ENCODE results near the gene MST1R.

The MST1R gene

DNA sequence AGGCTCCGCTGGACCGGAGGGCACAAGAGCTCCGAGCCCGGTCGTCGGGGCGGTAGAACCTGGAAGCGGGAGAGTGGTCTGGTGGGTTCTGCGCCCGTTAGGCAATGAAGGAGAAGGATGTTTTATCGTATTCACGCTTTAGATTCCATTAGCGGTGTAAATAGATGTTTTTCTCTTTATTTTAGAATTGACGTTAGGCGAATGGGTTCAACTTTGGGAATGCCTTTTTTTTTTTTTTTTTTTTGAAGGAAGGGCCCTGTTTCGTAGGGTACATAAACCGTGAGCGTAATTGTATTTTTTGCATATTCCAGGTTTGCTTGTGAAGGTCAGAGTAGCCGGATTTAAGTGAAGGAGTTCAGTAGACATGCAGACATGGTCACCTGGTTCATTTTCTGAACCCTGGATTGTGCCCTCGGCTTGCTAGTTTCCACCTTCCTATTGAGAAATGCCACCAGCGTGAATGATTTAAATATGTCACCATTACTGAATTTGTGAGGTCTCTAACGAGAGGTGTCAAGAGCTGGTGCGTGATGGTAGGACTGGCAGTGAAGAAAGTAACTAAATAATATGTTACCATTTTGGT is 37.1 kb upstream of the MST1R start:
- TF ChIP-seq GLIS3 (CRISPR knock-in tag; IDR thresholded peaks at IDR 0.05): no peak
- TF ChIP-seq ZNF565 (CRISPR knock-in tag; conservative IDR thresholded peaks at IDR 0.05; ENCODE audit: low read depth): no peak
- no peak for TF ChIP-seq ARNTL (CRISPR knock-in tag; IDR thresholded peaks at IDR 0.05; ENCODE audit: borderline replicate concordance, low read depth)
- TF ChIP-seq OSR1 (CRISPR knock-in tag; IDR thresholded peaks at IDR 0.05): no peak
- TF ChIP-seq TSHZ2 (CRISPR knock-in tag; IDR thresholded peaks at IDR 0.05): no peak
- no peak for TF ChIP-seq CSDC2 (CRISPR knock-in tag; IDR thresholded peaks at IDR 0.05)
- TF ChIP-seq ZFP30 (CRISPR knock-in tag; IDR thresholded peaks at IDR 0.05): no peak
- no peak for TF ChIP-seq SNAI2 (CRISPR knock-in tag; IDR thresholded peaks at IDR 0.05)
- no peak for TF ChIP-seq ZFP3 (CRISPR knock-in tag; IDR thresholded peaks at IDR 0.05)
- no peak for TF ChIP-seq BACH2 (CRISPR knock-in tag; IDR thresholded peaks at IDR 0.05; ENCODE audit: borderline replicate concordance)
- no peak for TF ChIP-seq ZNF8 (CRISPR knock-in tag; IDR thresholded peaks at IDR 0.05)
- no peak for TF ChIP-seq TOX (CRISPR knock-in tag; IDR thresholded peaks at IDR 0.05; ENCODE audit: borderline replicate concordance)
- TF ChIP-seq TCF4 (CRISPR knock-in tag; IDR thresholded peaks at IDR 0.05; ENCODE audit: borderline replicate concordance): no peak
- no peak for TF ChIP-seq ISL1 (CRISPR knock-in tag; IDR thresholded peaks at IDR 0.05)
- no peak for TF ChIP-seq CREB5 (CRISPR knock-in tag; IDR thresholded peaks at IDR 0.05; ENCODE audit: low read depth)
- no peak for TF ChIP-seq RARB (CRISPR knock-in tag; IDR thresholded peaks at IDR 0.05)
- TF ChIP-seq CSRNP3 (CRISPR knock-in tag; IDR thresholded peaks at IDR 0.05): no peak
- no peak for TF ChIP-seq ZC3H10 (CRISPR knock-in tag; IDR thresholded peaks at IDR 0.05)
- no peak for ATAC-seq

- no peak for TF ChIP-seq ZFP30 (CRISPR knock-in tag; IDR thresholded peaks at IDR 0.05)
- TF ChIP-seq POU6F1 (CRISPR knock-in tag; IDR thresholded peaks at IDR 0.05; ENCODE audit: borderline replicate concordance, low read depth): no peak
- TF ChIP-seq TCF4 (CRISPR knock-in tag; IDR thresholded peaks at IDR 0.05; ENCODE audit: borderline replicate concordance): no peak
- TF ChIP-seq TSHZ2 (CRISPR knock-in tag; IDR thresholded peaks at IDR 0.05): 0 out of 2 replicates have a peak, but pooled peaks have one; percentile 55
- TF ChIP-seq ARNTL (CRISPR knock-in tag; IDR thresholded peaks at IDR 0.05; ENCODE audit: borderline replicate concordance, low read depth): no peak
- TF ChIP-seq RARB (CRISPR knock-in tag; IDR thresholded peaks at IDR 0.05): peak; percentile 29; the same call in 1 of the 2 replicates
- TF ChIP-seq SNAI2 (CRISPR knock-in tag; IDR thresholded peaks at IDR 0.05): no peak
- no peak for TF ChIP-seq CREB5 (CRISPR knock-in tag; IDR thresholded peaks at IDR 0.05; ENCODE audit: low read depth)
- no peak for TF ChIP-seq ESRRG (CRISPR knock-in tag; IDR thresholded peaks at IDR 0.05)
- TF ChIP-seq TOX (CRISPR knock-in tag; IDR thresholded peaks at IDR 0.05; ENCODE audit: borderline replicate concordance): no peak
- TF ChIP-seq CSDC2 (CRISPR knock-in tag; IDR thresholded peaks at IDR 0.05): no peak
- TF ChIP-seq, protein P1, sequence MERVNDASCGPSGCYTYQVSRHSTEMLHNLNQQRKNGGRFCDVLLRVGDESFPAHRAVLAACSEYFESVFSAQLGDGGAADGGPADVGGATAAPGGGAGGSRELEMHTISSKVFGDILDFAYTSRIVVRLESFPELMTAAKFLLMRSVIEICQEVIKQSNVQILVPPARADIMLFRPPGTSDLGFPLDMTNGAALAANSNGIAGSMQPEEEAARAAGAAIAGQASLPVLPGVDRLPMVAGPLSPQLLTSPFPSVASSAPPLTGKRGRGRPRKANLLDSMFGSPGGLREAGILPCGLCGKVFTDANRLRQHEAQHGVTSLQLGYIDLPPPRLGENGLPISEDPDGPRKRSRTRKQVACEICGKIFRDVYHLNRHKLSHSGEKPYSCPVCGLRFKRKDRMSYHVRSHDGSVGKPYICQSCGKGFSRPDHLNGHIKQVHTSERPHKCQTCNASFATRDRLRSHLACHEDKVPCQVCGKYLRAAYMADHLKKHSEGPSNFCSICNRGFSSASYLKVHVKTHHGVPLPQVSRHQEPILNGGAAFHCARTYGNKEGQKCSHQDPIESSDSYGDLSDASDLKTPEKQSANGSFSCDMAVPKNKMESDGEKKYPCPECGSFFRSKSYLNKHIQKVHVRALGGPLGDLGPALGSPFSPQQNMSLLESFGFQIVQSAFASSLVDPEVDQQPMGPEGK (CRISPR knock-in tag; IDR thresholded peaks at IDR 0.05; ENCODE audit: borderline replicate concordance): no peak
- TF ChIP-seq GLIS3 (CRISPR knock-in tag; IDR thresholded peaks at IDR 0.05): peak; percentile 70; the same call in 1 of the 2 replicates
- no peak for TF ChIP-seq ZC3H10 (CRISPR knock-in tag; IDR thresholded peaks at IDR 0.05)
- no peak for TF ChIP-seq BACH2 (CRISPR knock-in tag; IDR thresholded peaks at IDR 0.05; ENCODE audit: borderline replicate concordance)
- ATAC-seq: peak; percentile 98
These were observed 36.4 kb upstream of the MST1R start, which contains the start of gene RBM6 for GRCh38 chr3:49939858-49940666. Gene RBM6, plus strand, starts transcription at chr3:49940150. Its CDS starts 22,492 bp downstream, at chr3:49962642.
